GM23338 (cell line): ENCODE data around the gene CDH12. TPM values are rescaled to one million over a fixed set of nuclear protein-coding genes. Genes with fewer than 3 reads are reported as not detected.

Experiments used
- ATAC-seq: fragments of 200-7000 bp; cut with Tn5 transposase; 3 replicates; pipeline ENCODE4 v1.9.1; 2020
- DNase-seq: peaks from one replicate; pipeline ENCODE4 v3.0.0-alpha.2; 2015; ENCODE audit warnings: low spot score
- H2AFZ ChIP-seq: fragments of 200-600 bp; sonication (generic); 2 replicates; pipeline ENCODE4 v1.8.0; 2016; ENCODE audit warnings: antibody characterized with exemption, mild to moderate bottlenecking, moderate library complexity
- H3F3A ChIP-seq: fragments of 200-600 bp; sonication (generic); replicated peaks from 2 replicates; pipeline ENCODE4 v1.8.0; 2017; ENCODE audit warnings: antibody characterized with exemption, mixed run types, low read depth
- H3K27ac ChIP-seq: fragments of 200-600 bp; sonication (generic); 2 replicates; pipeline ENCODE4 v1.6.1; 2016; ENCODE audit warnings: low read depth
- H3K27me3 ChIP-seq: fragments of 200-600 bp; sonication (generic); 2 replicates; pipeline ENCODE4 v1.8.0; 2016; ENCODE audit warnings: mild to moderate bottlenecking, mixed run types, moderate library complexity; ENCODE audit not compliant: insufficient read depth
- H3K36me3 ChIP-seq: fragments of 200-600 bp; sonication (generic); 2 replicates; pipeline ENCODE4 v1.8.0; 2016; ENCODE audit warnings: mild to moderate bottlenecking; ENCODE audit not compliant: insufficient read depth
- H3K4me1 ChIP-seq: fragments of 200-600 bp; sonication (generic); 2 replicates; pipeline ENCODE4 v1.8.0; 2016; ENCODE audit warnings: mild to moderate bottlenecking, moderate library complexity; ENCODE audit not compliant: insufficient read depth
- H3K4me2 ChIP-seq: fragments of 200-600 bp; sonication (generic); 2 replicates; pipeline ENCODE4 v1.7.1; 2017; ENCODE audit warnings: mixed run types
- H3K4me3 ChIP-seq: fragments of 200-600 bp; sonication (generic); 2 replicates; pipeline ENCODE4 v1.6.1; 2016; ENCODE audit warnings: mixed run types
- H3K79me2 ChIP-seq: fragments of 200-600 bp; sonication (generic); replicated peaks from 2 replicates; pipeline ENCODE4 v1.8.0; 2017; ENCODE audit warnings: mild to moderate bottlenecking; ENCODE audit not compliant: insufficient read depth
- H3K9me2 ChIP-seq: fragments of 200-600 bp; sonication (generic); 2 replicates; pipeline ENCODE4 v1.8.0; 2017; ENCODE audit not compliant: insufficient read depth
- H4K20me1 ChIP-seq: fragments of 200-600 bp; sonication (generic); replicated peaks from 2 replicates; pipeline ENCODE4 v1.8.0; 2017; ENCODE audit warnings: mild to moderate bottlenecking; ENCODE audit not compliant: insufficient read depth
- H3K27ac Mint-ChIP-seq: 2 replicates; pipeline ENCODE4 v1.8.0; 2020; ENCODE audit warnings: inconsistent platforms, mild to moderate bottlenecking, moderate library complexity, mixed read lengths
- H3K27me3 Mint-ChIP-seq: 3 replicates; pipeline ENCODE4 v1.8.0; 2022; ENCODE audit warnings: low read depth, mild to moderate bottlenecking, moderate library complexity, mixed read lengths, inconsistent platforms; ENCODE audit not compliant: insufficient read depth, poor library complexity
- H3K36me3 Mint-ChIP-seq: 3 replicates; pipeline ENCODE4 v1.8.0; 2021; ENCODE audit warnings: low read depth, mild to moderate bottlenecking, inconsistent platforms, moderate library complexity, mixed read lengths
- H3K4me1 Mint-ChIP-seq: 3 replicates; pipeline ENCODE4 v1.8.0; 2020; ENCODE audit warnings: mild to moderate bottlenecking, inconsistent platforms, mixed read lengths
- H3K4me3 Mint-ChIP-seq: 3 replicates; pipeline ENCODE4 v1.8.0; 2021; ENCODE audit warnings: moderate library complexity, mild to moderate bottlenecking, inconsistent platforms, mixed read lengths
- H3K9me3 Mint-ChIP-seq: 3 replicates; pipeline ENCODE4 v1.8.0; 2020; ENCODE audit warnings: moderate library complexity, mild to moderate bottlenecking, inconsistent platforms, mixed read lengths
- CREB1 ChIP-seq: fragments of 250-450 bp; sonication (Bioruptor Pico); IDR thresholded peaks from 2 replicates; pipeline ENCODE4 v1.5.0; 2020; ENCODE audit warnings: low read depth, mild to moderate bottlenecking, moderate library complexity
- JUNB ChIP-seq: IDR thresholded peaks from one replicate; pipeline ENCODE4 v1.6.1; 2016; ENCODE audit warnings: antibody characterized with exemption; ENCODE audit not compliant: unreplicated experiment
- NANOG ChIP-seq: IDR thresholded peaks from 2 replicates; pipeline ENCODE4 v1.6.1; 2016; ENCODE audit warnings: antibody characterized with exemption, borderline replicate concordance
- ZNF462 ChIP-seq: fragments of 250-450 bp; sonication (Bioruptor Pico); IDR thresholded peaks from 2 replicates; pipeline ENCODE4 v1.5.0; 2020; ENCODE audit warnings: mild to moderate bottlenecking, moderate library complexity
- polyA plus RNA-seq: library from polyadenylated mRNA; unstranded; fragments of >200 nt; fragmentation: Nextera tagmentation; extraction: Ambion mirVana; gene quantifications from 2 replicates; pipeline ENCODE4 v1.2.1, GENCODE V29; 2016
- total RNA-seq: library from RNA; depleted of rRNA; stranded (reverse); fragments of >200 nt; shearing (Covaris generic); gene quantifications from 2 replicates; pipeline ENCODE4 v1.2.3, GENCODE V29; 2014

CDH12 gene
- total and polyA plus RNA-seq, 2 experiments from 2014 or later = not detected

- H3K4me3 Mint-ChIP-seq = peak overlapping the region; percentile 26; the same call in 2 of the 3 replicates
- H3K4me3 ChIP-seq = 0 out of 2 replicates have a peak overlapping the region, but pooled peaks have one; percentile 4
- no peaks in the 10 kb centered on the region for H3K27me3 Mint-ChIP-seq
These were observed 232.1 kb downstream of the CDH12 start for GRCh38 chr5:22621084-22621483.

More at GRCh38 chr5:22621084-22621483, 232.1 kb downstream of the CDH12 start:
- no peaks in the 10 kb centered on the region for H3K27me3 ChIP-seq
- H3K79me2 ChIP-seq = no peaks in the 10 kb centered on the region
- H2AFZ ChIP-seq = no peak overlapping the region
- H3K4me1 ChIP-seq = peaks cover 31% of the 10 kb centered on the region
- H3K27ac ChIP-seq = peak overlapping the region; percentile 65
- H3K4me2 ChIP-seq = peak overlapping the region; percentile 27; the same call in 1 of the 2 replicates
- peak; percentile 78 for DNase-seq
- Mint-ChIP-seq H3K9me3 (peaks cover 21% of the 10 kb centered on the region; the same call in 2 of the 3 replicates), H3K27ac (peak overlapping the region; percentile 79; the same call in 1 of the 2 replicates), H3K36me3 (peaks cover 29% of the 10 kb centered on the region), H3K4me1 (peaks cover 29% of the 10 kb centered on the region)
- H4K20me1 ChIP-seq = no peaks in the 10 kb centered on the region
- ATAC-seq = peak; percentile 96
- no peaks in the 10 kb centered on the region for H3F3A ChIP-seq
- no peaks in the 10 kb centered on the region for H3K9me2 ChIP-seq
- H3K36me3 ChIP-seq = no peaks in the 10 kb centered on the region
- TF ChIP-seq ZNF462 (CRISPR knock-in tag) (peak; percentile 86), CREB1 (CRISPR knock-in tag) (no peak), JUNB (no peak), NANOG (peak; percentile 76)
